GM18873 (cell line): ENCODE measurements around the gene AGBL4.

Experiments used
- ATAC-seq: cut with Tn5 transposase; IDR thresholded peaks from one replicate; pipeline ENCODE4 v1.9.1; 2021; ENCODE audit warnings: mild to moderate bottlenecking, moderate library complexity, moderate number of reproducible peaks; ENCODE audit not compliant: unreplicated experiment, low FRiP score

AGBL4 gene

GRCh38 chr1:48864913-48865312 is 1158.8 kb downstream of the AGBL4 start:
- ATAC-seq = no peak

GRCh38 chr1:48859456-48859855 is 1164.3 kb downstream of the AGBL4 start:
- ATAC-seq = no peak

- no peak for ATAC-seq
Observed at GRCh38 chr1:48858200-48858920, 1165.4 kb downstream of the AGBL4 start.

GRCh38 chr1:48853006-48853405 is 1170.7 kb downstream of the AGBL4 start:
- ATAC-seq = no peak

GRCh38 chr1:48851638-48852037 is 1172.1 kb downstream of the AGBL4 start:
- ATAC-seq = no peak

- ATAC-seq = no peak
Observed at GRCh38 chr1:48848035-48848434, 1175.7 kb downstream of the AGBL4 start.

- no peak for ATAC-seq
Observed at GRCh38 chr1:48846441-48846840, 1177.3 kb downstream of the AGBL4 start.

- no peak for ATAC-seq
Observed at GRCh38 chr1:48844187-48844586, 1179.6 kb downstream of the AGBL4 start.

GRCh38 chr1:48841966-48842365 is 1181.8 kb downstream of the AGBL4 start:
- no peak for ATAC-seq

- ATAC-seq = no peak
Observed at GRCh38 chr1:48841461-48841860, 1182.3 kb downstream of the AGBL4 start.

GRCh38 chr1:48831120-48831978 is 1192.4 kb downstream of the AGBL4 start:
- ATAC-seq = no peak

GRCh38 chr1:48830715-48831114 is 1193.0 kb downstream of the AGBL4 start:
- ATAC-seq = no peak

GRCh38 chr1:48829446-48829845 is 1194.3 kb downstream of the AGBL4 start:
- ATAC-seq = no peak

- no peak for ATAC-seq
Observed at GRCh38 chr1:48823168-48823567, 1200.6 kb downstream of the AGBL4 start.

- ATAC-seq = no peak
Observed at GRCh38 chr1:48820491-48820890, 1203.3 kb downstream of the AGBL4 start.

- ATAC-seq = no peak
Observed at GRCh38 chr1:48817505-48818114, 1206.1 kb downstream of the AGBL4 start.

GRCh38 chr1:48810740-48811139 is 1213.0 kb downstream of the AGBL4 start:
- no peak for ATAC-seq

GRCh38 chr1:48808496-48808895 is 1215.3 kb downstream of the AGBL4 start:
- ATAC-seq = no peak

- no peak for ATAC-seq
Observed at GRCh38 chr1:48807554-48808260, 1216.0 kb downstream of the AGBL4 start.

GRCh38 chr1:48803474-48803873 is 1220.3 kb downstream of the AGBL4 start:
- ATAC-seq = no peak

- ATAC-seq = no peak
Observed at GRCh38 chr1:48794816-48795215, 1228.9 kb downstream of the AGBL4 start.
